Measurements from ENCODE around the gene GALNT17.

GALNT17 gene

GRCh38 chr7:71323726-71324125 lies 191.8 kb downstream of the GALNT17 start:
- TF ChIP-seq, protein P1, sequence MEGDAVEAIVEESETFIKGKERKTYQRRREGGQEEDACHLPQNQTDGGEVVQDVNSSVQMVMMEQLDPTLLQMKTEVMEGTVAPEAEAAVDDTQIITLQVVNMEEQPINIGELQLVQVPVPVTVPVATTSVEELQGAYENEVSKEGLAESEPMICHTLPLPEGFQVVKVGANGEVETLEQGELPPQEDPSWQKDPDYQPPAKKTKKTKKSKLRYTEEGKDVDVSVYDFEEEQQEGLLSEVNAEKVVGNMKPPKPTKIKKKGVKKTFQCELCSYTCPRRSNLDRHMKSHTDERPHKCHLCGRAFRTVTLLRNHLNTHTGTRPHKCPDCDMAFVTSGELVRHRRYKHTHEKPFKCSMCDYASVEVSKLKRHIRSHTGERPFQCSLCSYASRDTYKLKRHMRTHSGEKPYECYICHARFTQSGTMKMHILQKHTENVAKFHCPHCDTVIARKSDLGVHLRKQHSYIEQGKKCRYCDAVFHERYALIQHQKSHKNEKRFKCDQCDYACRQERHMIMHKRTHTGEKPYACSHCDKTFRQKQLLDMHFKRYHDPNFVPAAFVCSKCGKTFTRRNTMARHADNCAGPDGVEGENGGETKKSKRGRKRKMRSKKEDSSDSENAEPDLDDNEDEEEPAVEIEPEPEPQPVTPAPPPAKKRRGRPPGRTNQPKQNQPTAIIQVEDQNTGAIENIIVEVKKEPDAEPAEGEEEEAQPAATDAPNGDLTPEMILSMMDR (IDR thresholded peaks at IDR 0.05; ENCODE audit: control insufficient read depth, extremely low read depth, insufficient read depth): no peak

DNA sequence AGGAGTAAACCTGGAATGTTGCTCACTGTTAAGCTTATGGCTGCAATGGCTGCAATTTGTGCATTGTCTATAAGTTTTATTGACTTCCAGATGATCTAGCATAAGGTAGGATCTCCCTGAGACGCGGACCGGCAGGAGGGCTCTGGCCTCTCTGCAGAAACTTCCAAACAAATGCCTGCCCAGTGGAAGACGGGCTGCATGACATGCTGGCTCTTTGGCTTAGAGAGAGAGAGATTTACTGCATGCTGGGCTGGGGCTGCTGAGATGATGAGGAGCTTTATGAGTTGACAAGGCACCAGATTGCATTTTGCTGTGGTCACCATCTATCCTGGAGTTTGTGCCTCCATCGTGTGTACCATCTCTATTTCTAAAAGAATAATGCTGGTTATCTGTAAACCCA lies 193.2 kb downstream of the GALNT17 start:
- TF ChIP-seq, protein P1 (IDR thresholded peaks at IDR 0.05; ENCODE audit: control insufficient read depth, extremely low read depth, insufficient read depth): no peak
- DNase-seq (ENCODE audit: low read depth): no peak
- H3K4me3 ChIP-seq (ENCODE audit: low read depth, low read length): no peak overlapping the region

More at GRCh38 chr7:71323726-71324125, 191.8 kb downstream of the GALNT17 start:
- no peak overlapping the region for H3K4me3 ChIP-seq (ENCODE audit: low read depth, low read length)
- DNase-seq (ENCODE audit: low read depth): no peak

GRCh38 chr7:71326595-71326994 lies 194.7 kb downstream of the GALNT17 start:
- H3K4me3 ChIP-seq (ENCODE audit: low read depth, low read length): no peak overlapping the region
- TF ChIP-seq, protein P1 (IDR thresholded peaks at IDR 0.05; ENCODE audit: control insufficient read depth, extremely low read depth, insufficient read depth): no peak
- no peak for DNase-seq (ENCODE audit: low read depth)

GRCh38 chr7:71327946-71328345 lies 196.0 kb downstream of the GALNT17 start:
- no peak for DNase-seq (ENCODE audit: low read depth)
- H3K4me3 ChIP-seq (ENCODE audit: low read depth, low read length): no peak overlapping the region
- TF ChIP-seq, protein P1 (IDR thresholded peaks at IDR 0.05; ENCODE audit: control insufficient read depth, extremely low read depth, insufficient read depth): no peak

DNA sequence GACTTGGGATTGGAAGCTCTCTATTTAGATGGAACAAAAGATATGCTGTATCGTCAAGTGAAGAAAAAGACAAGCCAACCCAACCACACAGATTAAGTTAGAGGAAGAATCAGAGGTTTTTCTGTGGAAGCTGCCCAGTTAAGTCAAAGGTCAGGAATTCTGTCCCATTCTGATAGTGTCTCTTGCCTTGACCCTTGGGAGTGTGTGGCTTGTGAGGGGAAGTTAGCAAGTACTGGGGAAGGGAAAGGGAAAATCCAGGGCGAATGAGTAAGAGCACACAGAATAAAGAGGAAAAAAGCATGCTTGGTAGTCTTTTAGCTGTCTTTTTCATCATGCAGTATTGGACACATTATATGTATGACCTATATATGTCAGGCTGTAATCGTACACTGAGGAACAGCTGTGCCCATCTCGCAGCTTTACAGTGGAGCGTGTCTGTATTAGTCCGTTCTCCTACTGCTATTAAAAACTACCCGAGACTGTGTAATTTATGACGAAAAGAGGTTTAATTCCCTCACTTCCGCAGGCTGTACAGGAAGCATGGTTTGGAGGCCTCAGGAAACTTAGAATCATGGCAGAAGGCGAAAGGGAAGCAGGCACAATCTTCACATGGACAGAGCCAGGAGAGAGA lies 197.2 kb downstream of the GALNT17 start:
- DNase-seq (ENCODE audit: low read depth): no peak
- TF ChIP-seq, protein P1 (IDR thresholded peaks at IDR 0.05; ENCODE audit: control insufficient read depth, extremely low read depth, insufficient read depth): no peak
- no peak overlapping the region for H3K4me3 ChIP-seq (ENCODE audit: low read depth, low read length)

DNA sequence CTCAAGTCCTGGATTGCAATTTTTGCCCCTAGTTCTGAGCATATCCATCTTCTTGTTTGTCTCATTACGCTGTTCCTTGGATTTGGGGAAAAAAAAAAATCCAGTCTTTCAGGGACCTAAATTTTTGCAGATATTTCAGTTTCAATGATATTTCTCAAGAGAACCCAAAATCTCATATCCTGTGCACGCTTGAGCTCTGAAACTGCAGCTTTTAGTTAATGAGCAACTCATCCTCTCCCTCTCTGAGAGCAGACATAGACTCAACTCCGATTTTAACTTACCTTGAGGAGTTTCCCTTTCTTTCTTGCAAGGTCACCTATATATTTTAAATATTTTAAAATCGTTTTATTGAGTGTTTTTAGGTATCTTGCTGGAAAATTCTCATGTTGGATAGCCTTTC lies 200.3 kb downstream of the GALNT17 start:
- H3K4me3 ChIP-seq (ENCODE audit: low read depth, low read length): no peak overlapping the region
- TF ChIP-seq, protein P1 (IDR thresholded peaks at IDR 0.05; ENCODE audit: control insufficient read depth, extremely low read depth, insufficient read depth): no peak
- no peak for DNase-seq (ENCODE audit: low read depth)

DNA sequence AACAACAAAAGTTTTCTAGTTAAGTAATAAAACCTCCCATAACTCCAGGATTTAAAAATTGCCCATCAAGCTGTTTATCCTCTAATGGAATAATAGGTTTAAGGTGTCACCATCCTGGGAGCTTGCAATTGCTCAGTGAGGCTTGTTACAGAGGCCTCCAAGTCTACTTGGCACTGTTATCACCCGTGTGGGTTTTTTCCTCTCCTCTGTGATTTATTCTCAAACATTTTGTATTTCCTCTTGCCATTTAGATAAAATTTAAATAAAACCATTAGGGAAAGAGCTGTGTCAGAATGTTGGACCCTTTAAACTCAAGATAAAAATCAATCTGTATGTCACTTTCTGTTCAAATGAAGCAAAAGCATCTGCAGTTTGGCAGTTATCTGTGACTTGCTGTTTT lies 202.6 kb downstream of the GALNT17 start:
- DNase-seq (ENCODE audit: low read depth): no peak

More for the DNA sequence above, 202.6 kb downstream of the GALNT17 start:
- no peak overlapping the region for H3K4me3 ChIP-seq (ENCODE audit: low read depth, low read length)
- TF ChIP-seq, protein P1 (IDR thresholded peaks at IDR 0.05; ENCODE audit: control insufficient read depth, extremely low read depth, insufficient read depth): no peak

All from LNCaP clone FGC (cell line).